CD8-positive, alpha-beta memory T cell (primary cell): Measurements from ENCODE around the gene MOSMO. TPM values are rescaled to one million over a fixed set of nuclear protein-coding genes. Genes with fewer than 3 reads are reported as not detected.
A peak's percentile ranks its signal among the peaks of the same experiment; 100 is the strongest.

Experiments used
- CTCF ChIA-PET: fragments of 350-600 bp; sonication (Branson Sonifier 250); formaldehyde crosslinking; loops from one replicate; lab custom pipeline; 2021; ENCODE audit warnings: antibody characterized with exemption; lab: Charles Lee
- POLR2A ChIA-PET: fragments of 350-600 bp; sonication (Branson Sonifier 250); formaldehyde crosslinking; loops from one replicate; lab custom pipeline; 2021; ENCODE audit warnings: antibody characterized with exemption; lab: Charles Lee
- DNase-seq, 5 donors: peaks; one replicate each; pipeline versions ENCODE4 v3.0.0 to v3.0.0-alpha.2; 2020 to 2022; ENCODE audit warnings: mixed read lengths in 1 of 5
- H3K27ac ChIP-seq: one replicate; pipeline ENCODE4 v1.7.0; 2013; ENCODE audit warnings: low read depth, mild to moderate bottlenecking, low read length, moderate library complexity
- H3K27me3 ChIP-seq: 2 replicates; pipeline ENCODE4 v1.7.0; 2013; ENCODE audit warnings: low read length, mild to moderate bottlenecking; ENCODE audit not compliant: insufficient read depth, poor library complexity, severe bottlenecking
- H3K36me3 ChIP-seq: 2 replicates; pipeline ENCODE4 v1.7.0; 2013; ENCODE audit warnings: mild to moderate bottlenecking, low read length, moderate library complexity; ENCODE audit not compliant: insufficient read depth
- H3K4me1 ChIP-seq: 2 replicates; pipeline ENCODE4 v1.7.0; 2013; ENCODE audit warnings: mild to moderate bottlenecking, low read length, moderate library complexity; ENCODE audit not compliant: insufficient read depth
- H3K4me3 ChIP-seq: 2 replicates; pipeline ENCODE4 v1.7.0; 2013; ENCODE audit warnings: mild to moderate bottlenecking, low read length
- H3K9me3 ChIP-seq: 2 replicates; pipeline ENCODE4 v1.7.0; 2013; ENCODE audit warnings: mild to moderate bottlenecking, low read length
- H3K27ac Mint-ChIP-seq, 8 donors: one replicate each; pipeline ENCODE4 v1.8.0; 2020 to 2021; ENCODE audit warnings: mixed read lengths in 8 of 8, mild to moderate bottlenecking in 6 of 8, inconsistent platforms in 3 of 8, moderate library complexity in 3 of 8
- H3K27me3 Mint-ChIP-seq, 2 donors: one replicate each; pipeline ENCODE4 v1.8.0; 2020 to 2021; ENCODE audit warnings: mixed read lengths in 2 of 2, mild to moderate bottlenecking in 1 of 2, moderate library complexity in 1 of 2
- H3K36me3 Mint-ChIP-seq, 3 donors: one replicate each; pipeline ENCODE4 v1.8.0; 2020 to 2021; ENCODE audit warnings: mixed read lengths in 3 of 3, inconsistent platforms in 1 of 3, mild to moderate bottlenecking in 1 of 3
- H3K4me1 Mint-ChIP-seq, 3 donors: one replicate each; pipeline ENCODE4 v1.8.0; 2020 to 2021; ENCODE audit warnings: mixed read lengths in 3 of 3, inconsistent platforms in 1 of 3, mild to moderate bottlenecking in 1 of 3
- H3K4me3 Mint-ChIP-seq, 7 donors: one replicate each; pipeline ENCODE4 v1.8.0; 2020 to 2021; ENCODE audit warnings: mixed read lengths in 7 of 7, mild to moderate bottlenecking in 6 of 7, moderate library complexity in 4 of 7, inconsistent platforms in 2 of 7
- H3K9me3 Mint-ChIP-seq, 5 donors: one replicate each; pipeline ENCODE4 v1.8.0; 2020 to 2022; ENCODE audit warnings: mixed read lengths in 5 of 5, mild to moderate bottlenecking in 3 of 5, moderate library complexity in 2 of 5, inconsistent platforms in 1 of 5
- polyA plus RNA-seq: library from polyadenylated mRNA; unstranded; fragments of 300-500 nt; fragmentation: Illumina TruSeq; gene quantifications from one replicate; pipeline ENCODE4 v1.2.3, GENCODE V29; 2021
- total RNA-seq, 2 experiments: library from RNA; stranded (reverse); gene quantifications; one replicate each; pipeline ENCODE4 v1.2.3, GENCODE V29; 2021

The MOSMO gene
- total and polyA plus RNA-seq, 3 experiments from 2014 or later, result 6.1 to 11.4 (median 9.2) TPM

- H3K27ac ChIP-seq, result no peak overlapping the region
- Mint-ChIP-seq H3K4me3 (no peak overlapping the region), H3K36me3 (peaks cover 0 to 34% (median 11%) of the 10 kb centered on the region in 3 donors), H3K4me1 (no peaks in the 10 kb centered on the region), H3K9me3 (no peaks in the 10 kb centered on the region), H3K27ac (peak overlapping the region in 1 of 8 donors; percentile 16), H3K27me3 (no peaks in the 10 kb centered on the region)
- DNase-seq, result no peak
- no peaks in the 10 kb centered on the region for H3K9me3 ChIP-seq
- CTCF ChIA-PET, result no interaction called here
- POLR2A ChIA-PET, result no interaction called here
- H3K36me3 ChIP-seq, result no peaks in the 10 kb centered on the region
- no peak overlapping the region for H3K4me3 ChIP-seq
- no peaks in the 10 kb centered on the region for H3K4me1 ChIP-seq
- H3K27me3 ChIP-seq, result no peaks in the 10 kb centered on the region
Observed at GRCh38 chr16:22086440-22086839, 78.5 kb downstream of the MOSMO start.

GRCh38 chr16:22088642-22089041 lies 80.7 kb downstream of the MOSMO start:
- POLR2A ChIA-PET, result no interaction called here
- Histone ChIP-seq H3K27ac (no peak overlapping the region), H3K36me3 (no peaks in the 10 kb centered on the region), H3K27me3 (no peaks in the 10 kb centered on the region), H3K4me1 (no peaks in the 10 kb centered on the region), H3K9me3 (no peaks in the 10 kb centered on the region), H3K4me3 (no peak overlapping the region)
- peaks cover 0 to 27% (median 9%) of the 10 kb centered on the region in 3 donors for H3K36me3 Mint-ChIP-seq
- CTCF ChIA-PET, result interaction anchor here (0.8 to 3.1 kb wide), 3 partner anchors 9 to 11 kb away, joined by 3 to 18 read pairs (median 7); no protein-coding TSS in a partner anchor
- H3K4me3 Mint-ChIP-seq, result no peak overlapping the region
- no peaks in the 10 kb centered on the region for H3K27me3 Mint-ChIP-seq
- no peak for DNase-seq
- H3K27ac Mint-ChIP-seq, result peak overlapping the region in 2 of 8 donors; percentile 3 to 47
- H3K4me1 Mint-ChIP-seq, result no peaks in the 10 kb centered on the region
- H3K9me3 Mint-ChIP-seq, result no peaks in the 10 kb centered on the region

- DNase-seq, result no peak
- peaks cover 0 to 1% of the 10 kb centered on the region in 2 donors for H3K27me3 Mint-ChIP-seq
- H3K27ac ChIP-seq, result no peak overlapping the region
- POLR2A ChIA-PET, result no interaction called here
- peaks cover 0 to 21% (median 8%) of the 10 kb centered on the region in 3 donors for H3K36me3 Mint-ChIP-seq
- CTCF ChIA-PET, result interaction anchor here (0.9 to 3.1 kb wide), 2 partner anchors 12 to 115 kb away, joined by 3 to 18 read pairs; no protein-coding TSS in a partner anchor
- no peak overlapping the region for H3K27ac Mint-ChIP-seq
- H3K36me3 ChIP-seq, result no peaks in the 10 kb centered on the region
- H3K4me1 ChIP-seq, result no peaks in the 10 kb centered on the region
- no peaks in the 10 kb centered on the region for H3K9me3 ChIP-seq
- no peaks in the 10 kb centered on the region for H3K27me3 ChIP-seq
- no peaks in the 10 kb centered on the region for H3K9me3 Mint-ChIP-seq
- no peaks in the 10 kb centered on the region for H3K4me1 Mint-ChIP-seq
- H3K4me3 ChIP-seq, result no peak overlapping the region
- H3K4me3 Mint-ChIP-seq, result no peak overlapping the region
Observed at GRCh38 chr16:22089910-22090309, 82.0 kb downstream of the MOSMO start.

- H3K4me1 ChIP-seq, result no peaks in the 10 kb centered on the region
- Mint-ChIP-seq H3K4me3 (no peak overlapping the region), H3K27me3 (peaks cover 5 to 11% of the 10 kb centered on the region in 2 donors), H3K9me3 (no peaks in the 10 kb centered on the region), H3K36me3 (peaks cover 0 to 8% (median 0%) of the 10 kb centered on the region in 3 donors), H3K4me1 (no peaks in the 10 kb centered on the region), H3K27ac (no peak overlapping the region)
- POLR2A ChIA-PET, result no interaction called here
- H3K9me3 ChIP-seq, result no peaks in the 10 kb centered on the region
- CTCF ChIA-PET, result interaction anchor here (2.3 kb wide), 1 partner anchor 14 kb away, joined by 7 read pairs; no protein-coding TSS in a partner anchor
- H3K4me3 ChIP-seq, result no peak overlapping the region
- no peaks in the 10 kb centered on the region for H3K36me3 ChIP-seq
- no peak overlapping the region for H3K27ac ChIP-seq
- H3K27me3 ChIP-seq, result no peaks in the 10 kb centered on the region
- DNase-seq, result no peak
Observed at GRCh38 chr16:22091721-22092120, 83.8 kb downstream of the MOSMO start.

GRCh38 chr16:22092143-22092933 lies 84.4 kb downstream of the MOSMO start, which contains the start of gene VWA3A:
Gene VWA3A, plus strand, starts transcription at chr16:22092541. Its CDS starts 97 bp downstream, at chr16:22092638.
- ChIA-PET POLR2A (no interaction called here), CTCF (interaction anchor here (2.3 kb wide), 1 partner anchor 14 kb away, joined by 7 read pairs; no protein-coding TSS in a partner anchor)
- Mint-ChIP-seq H3K9me3 (no peaks in the 10 kb centered on the region), H3K4me3 (no peak within 1 kb of the TSS), H3K4me1 (no peaks in the 10 kb centered on the region), H3K27me3 (peaks cover 5 to 15% of the 10 kb centered on the region in 2 donors), H3K36me3 (peaks cover 0 to 4% (median 0%) of the 10 kb centered on the region in 3 donors), H3K27ac (no peak within 1 kb of the TSS)
- Histone ChIP-seq H3K27me3 (no peaks in the 10 kb centered on the region), H3K36me3 (no peaks in the 10 kb centered on the region), H3K4me3 (no peak within 1 kb of the TSS), H3K4me1 (no peaks in the 10 kb centered on the region), H3K27ac (no peak within 1 kb of the TSS), H3K9me3 (no peaks in the 10 kb centered on the region)
- no peak for DNase-seq

GRCh38 chr16:22093331-22093730 lies 85.4 kb downstream of the MOSMO start:
- no peaks in the 10 kb centered on the region for H3K9me3 ChIP-seq
- no peaks in the 10 kb centered on the region for H3K9me3 Mint-ChIP-seq
- CTCF ChIA-PET, result interaction anchor here (2.3 kb wide), 1 partner anchor 15 kb away, joined by 7 read pairs; no protein-coding TSS in a partner anchor
- H3K4me1 ChIP-seq, result no peaks in the 10 kb centered on the region
- no peak overlapping the region for H3K27ac ChIP-seq
- peaks cover 0 to 1% (median 0%) of the 10 kb centered on the region in 3 donors for H3K36me3 Mint-ChIP-seq
- H3K27me3 Mint-ChIP-seq, result peaks cover 5 to 25% of the 10 kb centered on the region in 2 donors
- H3K4me1 Mint-ChIP-seq, result no peaks in the 10 kb centered on the region
- H3K36me3 ChIP-seq, result no peaks in the 10 kb centered on the region
- H3K27ac Mint-ChIP-seq, result no peak overlapping the region
- DNase-seq, result no peak
- no peaks in the 10 kb centered on the region for H3K27me3 ChIP-seq
- POLR2A ChIA-PET, result no interaction called here
- H3K4me3 Mint-ChIP-seq, result no peak overlapping the region
- H3K4me3 ChIP-seq, result no peak overlapping the region

GRCh38 chr16:22093996-22094395 lies 86.1 kb downstream of the MOSMO start:
- H3K27me3 ChIP-seq, result no peaks in the 10 kb centered on the region
- Mint-ChIP-seq H3K4me1 (peaks cover 2% of the 10 kb centered on the region in 3 donors), H3K9me3 (no peaks in the 10 kb centered on the region), H3K4me3 (no peak overlapping the region), H3K27me3 (peaks cover 7 to 27% of the 10 kb centered on the region in 2 donors), H3K27ac (no peak overlapping the region), H3K36me3 (no peaks in the 10 kb centered on the region)
- no peaks in the 10 kb centered on the region for H3K4me1 ChIP-seq
- ChIA-PET POLR2A (no interaction called here), CTCF (interaction anchor here (1.7 kb wide), 1 partner anchor 16 kb away, joined by 4 read pairs; no protein-coding TSS in a partner anchor)
- DNase-seq, result no peak
- H3K27ac ChIP-seq, result no peak overlapping the region
- H3K4me3 ChIP-seq, result no peak overlapping the region
- H3K9me3 ChIP-seq, result no peaks in the 10 kb centered on the region
- H3K36me3 ChIP-seq, result no peaks in the 10 kb centered on the region
